ENCODE data around the gene VAV3.

Gene VAV3

DNA sequence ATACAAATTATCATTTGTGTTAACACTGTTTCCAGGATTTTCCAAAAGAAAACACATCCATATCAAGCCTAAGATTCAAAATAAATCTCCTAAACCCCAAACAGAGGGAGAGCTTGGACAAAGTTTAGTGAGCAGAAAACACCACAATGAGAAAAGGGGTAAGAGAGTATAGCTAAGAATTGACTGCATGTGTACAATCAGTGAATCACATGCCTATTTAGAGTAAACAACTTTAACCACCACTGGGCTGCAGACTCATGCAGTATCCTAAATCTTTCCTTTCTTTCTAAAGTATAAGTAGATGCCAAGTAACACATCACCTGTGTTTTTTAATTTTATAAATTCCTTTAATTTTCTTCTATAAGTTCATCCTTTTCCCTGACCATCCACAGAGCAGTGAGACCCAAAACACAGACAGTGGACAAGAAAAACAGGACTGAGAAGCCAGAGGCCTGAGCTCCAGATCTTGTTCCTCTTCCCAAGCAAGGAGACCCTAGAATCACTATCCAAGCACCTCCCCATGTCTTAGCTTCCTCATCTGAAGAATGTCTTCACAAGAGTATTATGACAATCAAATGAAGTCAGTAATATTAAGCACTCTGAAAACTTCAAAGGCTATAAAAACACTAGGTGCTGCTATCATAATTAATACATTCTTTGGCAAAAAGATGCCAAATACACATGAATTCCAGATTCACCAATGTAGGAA is 93.1 kb downstream of the VAV3 start:
- no peak for TF ChIP-seq CTCF (conservative IDR thresholded peaks at IDR 0.05)
- H3K27ac ChIP-seq = no peak overlapping the region

- TF ChIP-seq CTCF (conservative IDR thresholded peaks at IDR 0.05) = no peak
- no peak overlapping the region for H3K27ac ChIP-seq
These were observed 93.7 kb downstream of the VAV3 start for GRCh38 chr1:107871259-107871658.

DNA sequence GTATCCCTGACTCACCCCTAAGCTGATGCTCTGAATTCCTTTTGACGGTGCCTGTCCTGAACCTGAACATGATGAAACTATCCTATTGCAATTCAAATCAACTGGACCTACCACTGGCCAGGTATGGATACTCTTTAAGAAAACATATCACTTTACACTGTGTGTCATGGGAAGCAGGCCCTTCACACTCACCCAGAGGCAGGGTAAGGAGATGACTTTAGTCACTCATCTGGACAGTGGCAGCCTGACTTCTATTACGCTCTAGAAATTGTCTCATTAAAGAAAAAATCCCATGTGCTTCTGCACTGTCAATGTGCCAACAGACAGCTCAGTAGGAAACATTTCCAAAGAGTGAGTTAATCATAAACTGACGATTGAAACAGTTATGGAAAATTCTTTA is 94.3 kb downstream of the VAV3 start:
- no peak for TF ChIP-seq CTCF (conservative IDR thresholded peaks at IDR 0.05)
- H3K27ac ChIP-seq = no peak overlapping the region

- no peak overlapping the region for H3K27ac ChIP-seq
These were observed 97.1 kb downstream of the VAV3 start for GRCh38 chr1:107867897-107868296.

DNA sequence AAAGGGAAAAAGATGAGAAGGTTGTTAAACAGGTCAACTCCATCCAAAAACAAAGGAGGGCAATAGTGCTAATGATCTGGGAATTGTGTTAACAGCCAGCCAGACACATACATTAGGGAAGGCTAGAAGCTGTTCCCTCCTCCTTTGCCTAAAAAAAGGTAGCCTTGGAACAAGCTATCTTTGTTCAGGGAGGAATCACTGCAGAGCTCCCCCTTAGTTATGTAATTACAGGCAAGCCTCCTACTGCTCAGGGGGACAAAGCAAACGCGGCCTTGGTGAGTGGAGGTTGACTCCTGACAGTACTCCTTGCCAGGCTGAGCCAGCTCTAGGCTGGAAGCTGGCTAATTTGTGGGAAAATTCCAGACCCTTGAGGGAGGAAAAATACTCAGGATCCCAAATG is 97.6 kb downstream of the VAV3 start:
- TF ChIP-seq CTCF (conservative IDR thresholded peaks at IDR 0.05) = no peak
- no peak overlapping the region for H3K27ac ChIP-seq

More at GRCh38 chr1:107867897-107868296, 97.1 kb downstream of the VAV3 start:
- no peak for TF ChIP-seq CTCF (conservative IDR thresholded peaks at IDR 0.05)

DNA sequence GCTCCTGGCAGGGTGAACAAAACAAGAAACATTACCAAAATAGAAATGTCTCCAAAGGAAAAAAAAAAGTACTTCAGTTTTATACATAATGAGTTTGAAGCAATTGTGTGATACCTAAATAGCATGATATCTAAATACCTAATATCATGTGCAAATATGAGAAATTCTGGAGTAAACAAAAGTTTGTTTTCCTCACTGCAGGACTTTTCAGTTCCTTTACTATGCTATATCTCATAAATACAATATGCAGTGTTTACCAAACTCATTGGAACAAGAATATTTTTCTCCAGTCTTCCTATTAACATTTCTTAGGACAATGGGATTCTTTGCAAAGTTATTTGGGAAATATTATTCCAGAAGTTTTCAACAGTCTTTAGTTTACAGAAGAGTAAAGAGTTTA is 98.1 kb downstream of the VAV3 start:
- no peak overlapping the region for H3K27ac ChIP-seq
- no peak for TF ChIP-seq CTCF (conservative IDR thresholded peaks at IDR 0.05)

DNA sequence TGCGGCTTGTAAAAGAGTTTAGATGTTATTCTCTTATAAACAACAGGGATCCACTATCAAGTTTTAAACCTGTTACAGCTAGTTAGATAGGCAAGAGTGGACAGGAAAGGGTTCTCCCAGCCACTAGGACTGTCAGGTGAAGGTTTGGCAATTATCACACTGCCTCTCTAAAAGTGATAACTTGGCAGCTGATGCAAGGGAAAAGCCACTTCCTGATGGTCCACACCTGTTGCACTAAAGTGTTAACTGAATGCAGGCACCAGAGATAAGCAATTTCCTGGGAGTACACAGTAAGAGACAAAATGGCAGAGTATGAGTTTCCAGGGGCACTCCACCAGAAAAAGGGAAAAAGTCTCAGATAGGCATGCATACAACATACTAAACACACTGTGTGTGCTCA is 99.4 kb downstream of the VAV3 start:
- H3K27ac ChIP-seq = no peak overlapping the region
- no peak for TF ChIP-seq CTCF (conservative IDR thresholded peaks at IDR 0.05)
